Measurements from ENCODE around the gene COX7A2L. TPM values are rescaled to one million over a fixed set of nuclear protein-coding genes. Genes with fewer than 3 reads are reported as not detected.

Gene COX7A2L
- total and polyA plus RNA-seq, 2 of the 8 experiments (the other 6 are each of a cell fraction or from before 2014, with no cell fraction given) = 85.6 to 114 TPM

GRCh38 chr2:42332575-42332974 lies 28.4 kb downstream of the COX7A2L start:
- TF ChIP-seq KDM4A (IDR thresholded peaks at IDR 0.05; ENCODE audit: low read depth, low read length, severe bottlenecking) (no peak), FOSL1 (IDR thresholded peaks at IDR 0.05; ENCODE audit: insufficient read depth, low read depth, low read length) (no peak), RXRA (IDR thresholded peaks at IDR 0.05; ENCODE audit: insufficient read depth, low read depth, low read length) (no peak), RFX5 (IDR thresholded peaks at IDR 0.05; ENCODE audit: borderline replicate concordance, low read depth, low read length) (no peak)
- H3K79me2 ChIP-seq (ENCODE audit: control insufficient read depth in 1 of 2, insufficient read depth in 2 of 2, low read length in 2 of 2) = no peaks in the 10 kb centered on the region

More at GRCh38 chr2:42332575-42332974, 28.4 kb downstream of the COX7A2L start:
- Histone ChIP-seq H3K56ac (replicated peaks; ENCODE audit: insufficient read length, low read depth, low read length) (no peak overlapping the region), H3K18ac (ENCODE audit: extremely low read depth, low read length) (no peak overlapping the region), H3K23me2 (ENCODE audit: low read depth, low read length) (no peaks in the 10 kb centered on the region), H4K91ac (replicated peaks; ENCODE audit: insufficient read length, low read length) (no peak overlapping the region), H2BK15ac (ENCODE audit: low read length) (no peak overlapping the region), H3K27ac (ENCODE audit: low read depth, low read length) (no peak overlapping the region), H4K8ac (ENCODE audit: extremely low read depth, insufficient read depth, low read length) (no peak overlapping the region), H2BK12ac (ENCODE audit: low read depth, low read length) (no peak overlapping the region), H3K4ac (replicated peaks; ENCODE audit: insufficient read length, low read depth, low read length) (no peak overlapping the region), H2AFZ (ENCODE audit: low read length) (no peak overlapping the region), H2BK20ac (ENCODE audit: low read length) (no peak overlapping the region), H3K4me1 (replicated peaks in 1 of 4; ENCODE audit: control insufficient read depth in 3 of 4, insufficient read depth in 4 of 4, low read length in 3 of 4) (no peaks in the 10 kb centered on the region; a peak in 1 of 7 replicates), H2BK5ac (ENCODE audit: low read depth, low read length) (no peak overlapping the region), H3K36me3 (ENCODE audit: control insufficient read depth in 2 of 4, insufficient read depth in 4 of 4, low read length in 3 of 4) (peaks cover 3 to 39% (median 31%) of the 10 kb centered on the region in 4 experiments; a peak in 7 of 8 replicates), H3K14ac (ENCODE audit: insufficient read length) (no peak overlapping the region), H3K9ac (replicated peaks in 1 of 4; ENCODE audit: extremely low read depth in 1 of 4, low read depth in 3 of 4, low read length in 3 of 4) (no peak overlapping the region), H2BK120ac (replicated peaks; ENCODE audit: low read depth, low read length) (no peak overlapping the region), H3K4me2 (ENCODE audit: insufficient read depth in 1 of 2, low read depth in 2 of 2, low read length in 2 of 2) (no peak overlapping the region), H3K9me3 (ENCODE audit: insufficient read depth in 2 of 2, low read depth in 1 of 2, low read length in 1 of 2) (no peaks in the 10 kb centered on the region), H4K20me1 (replicated peaks in 1 of 2; ENCODE audit: control insufficient read depth in 1 of 2, insufficient read depth in 2 of 2, low read length in 2 of 2) (peaks cover 0 to 8% of the 10 kb centered on the region in 2 experiments), H3K27me3 (replicated peaks in 1 of 4; ENCODE audit: control insufficient read depth in 3 of 4, extremely low read depth in 1 of 4, insufficient read depth in 3 of 4, low read length in 3 of 4) (no peaks in the 10 kb centered on the region), H3K23ac (ENCODE audit: insufficient read length) (no peak overlapping the region), H2AK5ac (ENCODE audit: low read depth, low read length) (no peak overlapping the region), H3K79me1 (ENCODE audit: low read depth, low read length) (no peaks in the 10 kb centered on the region), H4K5ac (ENCODE audit: insufficient read length, low read depth, low read length) (no peak overlapping the region), H3K4me3 (ENCODE audit: extremely low read depth in 1 of 4, insufficient read depth in 2 of 4, low read depth in 3 of 4, low read length in 4 of 4) (no peak overlapping the region)
- ChIA-PET CTCF (ENCODE audit: partially characterized antibody) (no interaction called here), POLR2A (ENCODE audit: partially characterized antibody) (no interaction called here)
- DNase-seq (ENCODE audit: low read depth in 1 of 2, low spot score in 2 of 2) = no peak
- WGBS, 2 experiments (ENCODE audit: extremely low coverage in 1 of 2, insufficient coverage in 1 of 2, insufficient read length in 1 of 2, insufficient replicate concordance in 2 of 2, low coverage in 1 of 2, low lambda C conversion rate in 2 of 2, missing lambda C conversion rate in 1 of 2) = 91% methylated on average over 4 of the region's 4 CpGs; no CpG with 5 or more reads in 1 of the 2 experiments
- no peak for FAIRE-seq

Measured in H1 (cell line).